HG03066 (cell line): Measurements from ENCODE around the gene NACC2.
"Not testable (repeated sequence)": the region's sequence is repeated elsewhere in the genome, so short reads cannot be mapped to it uniquely, and the experiment has no call there.

Source experiments
- ATAC-seq: cut with Tn5 transposase; IDR thresholded peaks from one replicate; pipeline ENCODE4 v1.9.1; 2021; ENCODE audit warnings: low read depth; ENCODE audit not compliant: unreplicated experiment

The NACC2 gene

DNA sequence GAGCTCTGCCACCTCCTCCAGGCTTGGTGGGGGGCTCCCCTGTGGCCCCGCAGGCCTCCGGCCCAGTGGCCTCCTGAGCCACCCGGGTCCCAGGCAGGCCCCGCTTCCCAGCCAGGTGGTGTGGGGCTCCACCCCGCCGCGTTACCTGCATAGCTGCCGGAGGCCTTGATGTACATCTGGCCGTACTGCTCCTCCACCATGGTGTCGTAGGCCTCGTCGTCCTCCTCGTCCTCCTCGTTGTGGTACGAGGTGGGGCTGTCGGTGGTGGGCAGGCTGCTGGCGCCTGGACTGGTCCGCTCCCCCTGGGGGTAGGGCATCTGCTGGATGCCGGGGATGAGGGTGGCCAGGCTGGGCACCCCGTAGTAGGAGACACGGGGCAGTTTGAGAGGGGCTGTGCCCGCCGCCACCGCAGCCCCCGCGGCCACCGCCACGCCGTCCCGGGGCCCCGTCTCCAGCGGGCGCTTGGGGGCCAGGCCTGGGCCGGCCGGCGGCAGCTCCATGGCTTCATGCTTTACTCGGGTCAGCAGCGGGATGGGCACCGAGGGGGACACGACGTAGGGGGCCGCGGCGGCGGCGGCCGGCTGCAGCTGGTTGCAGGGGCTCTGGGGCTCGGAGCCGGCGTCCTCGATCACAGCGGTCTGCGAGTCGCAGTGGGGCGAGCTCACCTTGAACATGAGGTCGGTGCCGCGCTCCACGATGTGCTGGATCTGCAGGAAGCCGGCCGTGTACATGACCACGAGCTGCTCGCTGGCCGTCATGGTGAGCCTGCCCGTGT lies 45.4 kb downstream of the NACC2 start:
- ATAC-seq, result no peak

DNA sequence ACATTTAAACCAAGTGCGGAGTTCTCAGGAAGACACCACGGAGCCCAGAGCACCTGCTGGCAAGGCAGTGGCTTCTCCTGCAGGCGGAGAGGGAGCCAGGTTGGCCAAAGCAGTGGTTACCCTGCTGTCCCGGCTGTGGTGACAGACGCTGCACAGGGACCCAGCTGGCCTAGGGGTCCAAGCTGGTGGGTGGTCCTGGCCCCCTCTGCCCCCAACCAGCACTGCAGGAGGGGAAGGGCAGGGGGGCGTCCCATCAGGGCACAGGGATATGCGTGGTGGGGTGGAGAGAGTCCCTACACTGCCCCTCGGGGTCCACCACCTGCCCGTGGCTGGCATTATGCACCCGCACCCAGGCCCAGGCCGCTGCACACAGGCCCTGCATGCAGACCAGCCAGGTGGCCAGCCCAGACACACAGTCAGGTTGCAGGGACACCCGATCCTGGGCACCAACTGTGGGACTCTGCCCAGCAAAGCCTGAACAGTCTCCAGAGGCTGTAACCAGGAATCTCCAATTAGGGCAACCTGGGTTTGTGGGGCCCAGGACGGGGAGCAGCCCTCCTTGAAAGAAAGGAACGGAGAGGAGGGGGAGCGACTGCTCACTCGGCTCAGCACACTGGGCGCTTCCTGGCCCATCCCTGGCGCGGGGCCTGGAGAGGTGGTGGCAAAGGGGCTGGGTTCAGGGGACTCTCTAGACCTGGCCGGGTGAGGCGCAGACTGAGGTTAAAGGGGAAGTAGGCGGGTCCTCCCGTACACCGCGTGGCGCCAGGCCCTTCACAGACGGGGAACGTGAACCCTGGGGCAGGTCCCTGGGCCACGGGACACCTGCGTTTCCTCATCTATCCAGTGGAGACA lies 46.3 kb downstream of the NACC2 start:
- no peak for ATAC-seq

DNA sequence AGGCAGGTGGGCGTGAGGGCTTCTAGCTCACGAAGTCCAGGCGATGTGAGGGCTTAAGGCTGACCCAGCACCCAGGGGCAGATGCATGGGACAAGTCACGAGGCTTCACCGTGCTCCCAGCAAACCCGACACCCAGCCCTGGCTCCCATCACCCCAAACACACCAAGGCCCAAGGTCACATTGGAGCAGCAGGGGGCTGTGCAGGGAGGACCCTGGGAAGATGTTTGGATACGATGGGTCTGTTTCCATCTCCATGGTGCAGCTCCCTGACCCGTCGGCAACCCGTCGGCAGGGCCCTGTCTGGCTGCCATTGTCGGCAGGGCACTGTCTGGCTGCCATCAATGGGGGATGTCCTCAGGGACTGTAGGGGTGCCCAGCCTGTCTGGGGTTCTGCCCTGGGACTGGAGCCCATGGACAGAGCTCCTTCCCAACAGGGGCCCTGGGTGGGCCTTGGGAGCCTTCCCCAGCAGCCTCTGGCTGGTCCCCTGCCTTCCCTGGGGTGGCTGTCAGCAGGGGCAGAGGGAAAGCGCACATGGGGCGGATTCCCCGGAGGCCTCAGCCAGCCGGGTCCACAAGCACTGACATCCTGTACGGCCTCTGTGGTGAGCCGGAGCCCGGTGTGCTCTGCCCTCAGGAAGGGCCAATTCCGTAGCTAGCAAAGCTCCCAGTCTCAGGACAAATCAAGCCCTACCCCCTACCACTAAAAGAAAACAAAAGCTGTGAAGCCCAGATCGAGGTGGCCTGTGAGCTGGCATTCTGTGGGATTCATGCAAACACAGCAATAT lies 47.1 kb downstream of the NACC2 start:
- no peak for ATAC-seq

DNA sequence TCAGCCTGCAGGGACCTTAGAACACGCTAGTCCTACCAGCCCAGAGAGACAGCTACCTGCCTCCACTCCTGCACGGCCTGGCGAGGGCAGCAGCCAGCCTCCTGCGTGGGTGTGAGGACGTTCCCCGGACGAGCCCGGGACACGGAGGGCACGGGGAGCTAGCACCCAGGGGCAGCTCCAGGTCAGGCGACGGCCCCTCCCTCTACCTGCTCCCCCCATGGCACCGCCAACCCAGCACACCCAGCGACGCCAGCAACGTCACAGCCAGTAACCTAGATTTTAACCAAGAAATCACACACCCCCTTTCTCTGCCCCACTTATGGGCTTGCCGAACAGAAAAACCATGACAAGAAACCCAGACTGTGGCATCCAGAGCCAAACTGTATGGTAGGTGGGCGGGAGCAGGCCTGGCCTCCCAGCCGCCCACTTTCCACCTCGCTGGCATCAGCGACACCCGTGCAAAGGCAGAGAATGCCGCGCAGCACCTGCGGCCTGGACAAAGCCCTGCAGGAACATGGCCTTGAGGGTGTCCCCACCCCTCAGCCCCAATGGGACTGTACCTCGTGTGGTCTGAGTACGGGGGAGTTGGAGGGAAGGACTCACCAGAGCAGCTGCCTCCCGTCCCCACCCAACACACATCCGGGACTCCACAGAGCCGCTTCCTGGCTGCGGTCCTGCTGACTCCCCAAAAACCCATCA lies 47.9 kb downstream of the NACC2 start:
- ATAC-seq, result no peak

DNA sequence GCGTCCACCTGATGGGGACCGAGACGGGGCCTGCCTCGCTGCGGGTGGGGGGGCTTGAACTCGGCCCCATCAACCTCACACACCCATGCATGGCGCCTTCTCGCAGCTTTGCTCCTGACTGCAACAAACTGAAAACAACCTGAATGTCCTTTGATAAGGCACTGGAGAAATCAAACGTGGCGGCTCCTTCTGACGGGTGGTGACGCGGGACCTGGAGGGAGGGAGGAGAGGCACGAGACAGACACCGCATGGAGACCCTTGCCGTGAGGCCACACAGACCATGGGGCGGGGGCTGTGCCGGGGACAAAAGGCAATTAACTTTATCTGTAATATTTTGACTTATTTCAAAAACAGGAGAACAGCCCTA lies 48.6 kb downstream of the NACC2 start:
- ATAC-seq, result no peak

DNA sequence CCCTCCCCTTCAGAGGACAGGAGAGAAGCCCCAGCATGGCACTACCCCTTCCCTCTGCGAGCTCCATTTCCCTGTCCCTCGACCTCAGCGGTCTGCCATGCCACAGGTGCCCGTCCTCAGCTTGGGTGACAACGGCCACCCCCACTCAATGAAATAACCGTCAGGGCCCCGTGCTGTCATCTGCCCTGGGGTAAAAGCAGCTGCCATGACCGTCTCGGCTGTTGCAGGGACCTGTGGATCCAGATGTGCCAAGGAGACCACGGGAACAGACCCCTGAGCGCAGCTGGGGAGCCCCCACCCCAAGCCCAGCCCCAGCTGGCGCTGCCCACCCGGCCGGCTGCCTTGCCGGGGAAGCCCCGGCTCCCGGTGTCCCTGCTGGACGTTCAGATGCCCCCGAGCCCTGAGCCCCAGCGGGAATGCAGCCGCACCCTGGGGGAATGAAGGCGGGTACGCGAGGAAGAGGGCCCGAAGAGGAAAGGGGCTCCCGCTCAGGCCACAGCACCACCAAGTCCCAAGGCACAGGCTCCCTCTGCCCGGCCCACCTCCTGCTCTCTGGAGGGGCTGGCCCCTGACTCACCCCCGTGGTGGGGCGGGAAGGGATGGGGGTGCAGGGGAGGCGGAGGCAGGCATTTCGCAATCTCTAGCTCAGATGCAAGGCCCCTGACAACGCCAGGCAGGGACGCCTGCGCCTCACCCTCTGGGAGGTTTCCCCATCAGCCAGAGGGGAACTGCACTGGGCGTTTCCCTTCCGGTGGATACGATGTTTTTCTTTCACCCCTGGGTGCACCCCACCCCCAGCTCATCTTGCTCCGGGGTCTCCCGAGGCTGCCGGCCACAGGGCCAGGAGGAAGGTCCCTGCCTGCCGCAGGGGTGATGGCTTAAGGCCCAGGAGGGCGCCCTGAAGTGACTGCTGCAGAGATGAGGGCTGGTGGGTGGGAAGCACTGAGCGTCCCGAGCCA lies 49.2 kb downstream of the NACC2 start:
- no peak for ATAC-seq

DNA sequence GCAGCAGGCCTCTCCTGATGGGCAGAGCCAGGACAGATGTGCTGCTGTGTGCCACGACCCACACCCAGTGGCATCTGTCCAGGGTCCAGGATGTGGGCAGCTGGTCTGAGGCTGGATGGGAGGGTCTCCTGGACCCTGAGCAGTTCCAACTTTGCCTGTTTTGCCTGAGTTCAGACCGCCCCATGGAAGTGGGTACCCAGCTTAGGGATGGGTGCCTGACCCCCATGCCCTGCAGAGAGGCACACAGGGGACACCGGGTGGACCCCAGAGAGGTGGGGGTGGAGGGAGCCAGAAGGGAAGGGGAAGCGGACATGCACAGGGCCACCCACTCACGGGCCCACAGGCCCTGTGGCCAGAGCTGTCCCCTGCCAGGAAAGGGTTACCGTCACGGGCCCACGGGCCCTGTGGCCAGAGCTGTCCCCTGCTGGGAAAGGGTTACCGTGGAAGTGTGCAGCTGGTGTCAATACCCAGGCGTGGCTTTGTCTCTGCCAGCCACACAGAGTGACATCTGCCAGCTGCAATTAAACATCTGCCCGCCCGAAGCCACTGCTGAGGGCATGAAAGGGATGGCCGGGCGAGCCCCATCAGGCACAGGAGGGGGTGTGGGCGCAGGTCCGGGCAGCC lies 50.0 kb downstream of the NACC2 start:
- ATAC-seq, result no peak

DNA sequence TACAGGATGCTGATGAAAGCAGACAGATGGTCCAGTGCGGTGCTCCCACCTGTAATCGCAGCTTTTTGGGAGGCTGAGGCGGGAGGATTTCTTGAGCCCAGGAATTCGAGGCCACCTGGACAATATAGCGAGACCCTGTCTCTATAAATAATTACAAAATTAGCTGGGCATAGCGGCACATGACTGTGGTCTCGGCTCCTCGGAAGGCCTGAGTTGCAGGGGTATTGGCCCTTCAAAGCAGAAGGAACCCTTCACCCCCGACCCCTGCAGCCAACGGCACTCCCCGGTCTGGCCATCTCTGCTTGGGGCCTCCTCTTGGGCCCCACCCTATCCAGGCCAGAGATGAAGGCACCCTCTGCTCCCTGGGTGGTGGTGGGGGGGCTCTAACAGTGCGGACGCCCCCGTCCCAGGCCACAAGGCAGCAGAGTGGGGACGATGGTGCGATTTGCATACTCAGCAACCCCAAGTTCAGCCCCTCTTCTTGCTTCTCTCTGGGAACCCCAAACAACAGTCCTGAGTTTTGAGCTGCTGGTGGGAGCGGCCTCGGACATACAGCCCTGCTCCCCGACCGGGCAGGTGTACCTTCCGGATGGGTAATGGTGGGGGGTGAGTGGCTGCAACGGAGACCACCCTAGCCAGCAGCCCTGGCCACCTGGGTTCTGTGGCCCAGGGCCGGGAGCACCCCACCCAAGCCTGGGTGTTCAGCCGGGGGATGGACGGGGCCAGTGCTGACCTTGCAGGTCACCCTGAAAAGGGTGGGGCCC lies 50.7 kb downstream of the NACC2 start:
- no peak for ATAC-seq

DNA sequence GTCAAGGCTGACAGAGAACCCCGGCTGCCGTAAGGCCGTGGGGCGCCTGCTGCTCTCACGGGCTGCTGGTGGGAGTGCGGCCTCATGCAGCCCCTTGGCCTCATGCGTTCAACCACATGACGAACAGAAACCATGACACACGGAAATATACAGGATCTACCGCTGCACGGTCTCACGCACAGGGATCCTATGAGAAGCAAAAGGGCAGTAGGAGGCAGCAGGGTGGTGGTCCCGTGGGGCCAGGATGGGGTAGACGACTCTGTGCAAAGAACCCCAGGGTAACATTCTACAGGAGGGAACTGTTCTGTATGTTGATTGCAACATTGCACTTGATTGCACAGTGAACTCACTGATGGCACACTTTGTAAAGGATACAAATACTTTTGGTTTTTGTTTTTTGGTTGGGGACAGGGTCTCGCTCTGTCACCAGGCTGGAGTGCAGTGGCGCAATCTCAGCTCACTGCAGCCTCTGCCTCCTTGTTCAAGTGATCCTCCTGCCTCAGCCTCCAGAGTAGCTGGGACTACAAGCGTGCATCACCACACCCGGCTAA lies 51.6 kb downstream of the NACC2 start:
- ATAC-seq, result no peak

DNA sequence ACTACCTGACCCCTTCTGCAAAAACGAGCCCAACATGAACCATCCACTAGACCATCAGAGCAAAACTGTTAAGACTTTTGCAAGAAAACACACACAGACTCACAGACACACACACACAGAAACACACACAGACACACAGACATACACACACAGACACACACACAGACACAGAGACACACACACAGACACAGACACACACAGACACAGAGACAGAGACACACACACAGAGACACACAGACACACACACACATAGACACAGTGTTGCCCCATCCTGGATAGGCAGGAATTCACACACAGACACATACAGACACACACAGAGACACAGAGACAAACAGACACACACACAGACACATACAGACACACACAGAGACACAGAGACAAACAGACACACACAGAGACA lies 52.5 kb downstream of the NACC2 start:
- ATAC-seq, result no peak

DNA sequence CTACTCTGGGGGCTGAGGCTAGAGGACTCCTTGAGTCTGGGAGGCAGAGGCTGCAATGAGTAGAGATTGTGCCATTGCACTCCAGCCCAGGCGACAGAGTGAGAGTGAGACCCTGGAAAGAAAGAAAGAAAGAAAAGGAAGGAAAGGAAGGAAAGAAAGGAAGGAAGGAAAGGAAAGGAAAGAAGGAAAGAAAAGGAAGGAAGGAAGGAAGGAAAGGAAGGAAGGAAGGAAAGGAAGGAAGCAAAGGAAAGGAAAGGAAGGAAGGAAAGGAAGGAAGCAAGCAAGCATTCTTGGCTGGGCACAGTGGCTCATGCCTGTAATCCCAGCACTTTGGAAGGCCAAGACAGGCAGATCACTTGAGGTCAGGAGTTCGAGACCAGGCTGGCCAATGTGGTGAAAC lies 54.2 kb downstream of the NACC2 start:
- not testable (repeated sequence) for ATAC-seq

DNA sequence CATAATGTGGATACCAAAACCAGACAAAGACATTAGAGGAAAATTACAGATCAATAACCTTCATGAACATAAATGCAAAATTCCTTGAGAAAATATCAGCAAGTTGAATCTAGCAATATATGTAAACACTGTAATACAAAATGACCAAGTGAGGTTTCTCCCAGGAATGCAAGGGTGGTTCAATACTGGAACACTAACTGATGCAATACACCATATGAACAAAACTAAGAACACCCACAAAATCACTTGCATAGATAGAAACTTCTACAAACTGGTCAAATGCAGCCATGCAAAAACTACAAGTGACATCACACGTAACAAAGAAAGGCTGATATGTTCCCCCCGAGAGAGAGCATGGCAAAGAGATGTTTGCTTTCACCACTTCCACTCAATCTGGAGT lies 55.6 kb downstream of the NACC2 start:
- ATAC-seq, result no peak

DNA sequence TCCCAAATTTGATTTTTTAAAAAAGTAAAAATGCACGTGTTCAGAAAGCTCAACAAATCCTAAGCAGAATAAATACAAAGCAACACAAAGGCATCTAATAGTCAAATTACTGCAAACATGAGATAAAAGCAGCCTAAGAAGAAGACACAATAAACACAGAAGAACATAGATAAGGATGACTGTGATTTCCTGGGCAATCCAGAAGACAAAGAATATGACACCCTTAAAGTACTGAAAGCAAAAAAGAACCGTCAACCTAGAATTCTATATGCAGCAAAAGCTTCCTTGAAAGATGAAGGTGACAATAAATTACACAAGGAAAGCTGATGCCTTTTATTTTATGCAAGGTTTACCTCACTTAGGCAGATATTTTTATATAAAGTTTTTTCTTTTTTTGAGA lies 58.2 kb downstream of the NACC2 start:
- no peak for ATAC-seq

DNA sequence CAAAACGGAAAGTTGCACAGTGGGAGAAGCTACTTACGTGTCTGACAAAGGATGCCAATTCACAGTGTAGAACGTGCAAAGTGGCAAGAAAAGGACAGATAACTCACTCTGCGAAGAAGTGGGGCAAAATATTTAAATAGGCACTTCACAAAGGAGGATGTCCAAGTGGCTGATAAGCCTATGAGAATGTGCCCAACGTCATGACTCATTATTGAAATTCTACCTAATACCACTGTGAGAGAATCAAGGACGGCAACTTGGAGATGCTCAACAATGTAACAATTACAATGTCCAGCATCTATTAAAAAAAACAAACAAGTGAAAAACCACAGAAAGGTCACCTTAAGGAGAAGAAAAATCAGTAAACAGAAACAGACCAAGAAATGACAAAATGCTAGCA lies 59.0 kb downstream of the NACC2 start:
- no peak for ATAC-seq

DNA sequence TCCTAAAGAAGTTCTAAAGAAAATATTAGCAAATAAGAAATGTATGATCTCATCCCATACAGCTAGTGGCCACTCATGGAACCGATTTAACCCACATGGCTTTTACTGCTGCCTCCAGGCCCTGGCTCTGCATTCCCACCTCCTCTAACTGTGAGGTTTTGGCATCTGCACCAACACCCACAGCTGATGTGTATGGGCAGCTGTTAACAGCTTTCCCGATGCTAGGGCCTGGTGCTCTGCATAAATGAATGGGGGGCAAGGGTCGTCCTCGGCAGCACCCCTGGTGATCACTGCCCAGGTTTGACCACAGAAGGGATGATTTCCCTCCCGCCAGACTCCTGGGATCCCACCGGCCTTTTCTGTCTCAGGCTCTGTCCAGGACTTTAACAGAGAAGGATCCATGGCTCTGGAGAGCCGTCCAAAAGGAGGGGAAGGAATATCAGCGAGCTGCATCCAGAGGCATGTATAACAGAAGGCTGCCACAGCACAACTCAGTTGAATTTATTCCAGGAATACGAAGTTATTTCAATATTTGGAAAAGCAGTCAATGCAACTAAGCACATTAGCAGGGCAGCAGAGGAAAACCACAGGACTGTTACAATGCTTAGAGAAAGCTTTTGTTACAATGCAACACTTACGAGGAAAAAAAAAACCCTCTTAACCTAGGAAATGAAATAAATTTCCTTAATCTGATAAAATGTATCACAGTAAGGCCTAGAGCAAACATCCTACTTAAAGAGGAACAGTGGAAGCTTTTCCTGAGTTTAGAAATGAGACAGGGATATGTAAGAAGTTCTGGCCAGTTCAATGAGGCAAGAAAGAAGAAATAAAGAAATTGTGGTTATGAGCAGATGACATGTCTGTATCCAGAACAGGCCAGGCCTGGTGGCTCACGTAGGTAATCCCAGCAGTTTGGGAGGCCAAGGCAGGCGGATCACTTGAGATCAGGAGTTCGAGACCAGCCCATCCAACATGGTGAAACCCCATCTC lies 63.1 kb downstream of the NACC2 start:
- no peak for ATAC-seq

DNA sequence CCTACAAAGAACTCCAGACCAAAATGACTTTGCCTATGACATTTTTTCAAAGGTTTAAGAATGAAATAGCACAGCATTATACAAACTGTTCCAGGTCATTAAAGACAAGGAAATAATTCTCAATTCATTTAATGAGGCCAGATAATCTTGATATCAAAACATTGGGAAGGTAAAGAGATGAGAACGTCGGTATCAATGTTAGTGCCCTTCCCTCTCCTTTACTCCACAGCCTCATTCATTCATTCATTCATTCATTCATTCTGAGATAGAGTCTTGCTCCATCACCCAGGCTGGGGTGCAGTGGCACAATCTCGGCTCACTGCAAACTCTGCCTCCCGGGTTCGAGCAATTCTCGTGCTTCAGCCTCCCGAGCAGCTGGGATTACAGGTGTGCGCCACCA lies 64.0 kb downstream of the NACC2 start:
- ATAC-seq, result no peak

DNA sequence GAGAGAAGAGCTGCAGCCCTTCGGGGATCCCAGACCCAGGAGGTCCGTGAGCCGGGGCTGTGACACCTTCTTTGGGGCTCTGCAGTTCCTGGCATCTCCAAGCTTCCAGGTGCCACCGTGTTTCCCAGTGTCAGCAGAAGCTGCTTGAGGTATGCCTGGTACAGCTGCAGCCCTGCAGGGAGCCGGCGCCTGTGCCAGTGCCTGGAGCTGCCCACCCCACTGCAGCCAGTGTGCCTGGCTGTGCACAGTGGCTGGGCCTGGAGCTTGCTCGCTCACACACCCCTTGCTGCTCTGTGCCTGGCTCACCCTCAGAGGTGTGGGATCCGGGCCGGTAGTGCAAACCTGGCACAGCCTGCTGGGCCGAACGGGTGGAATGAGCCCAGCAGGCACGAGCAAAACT lies 65.5 kb downstream of the NACC2 start:
- ATAC-seq, result no peak
